ENCODE measurements around the gene RGS3.

- TF ChIP-seq ZSCAN30 (tag by site-specific recombination; IDR thresholded peaks at IDR 0.05) (no peak), KLF16 (tag by site-specific recombination; IDR thresholded peaks at IDR 0.05) (no peak), CTCF (tag by site-specific recombination; IDR thresholded peaks at IDR 0.05) (no peak), EGR2 (tag by site-specific recombination; IDR thresholded peaks at IDR 0.05; ENCODE audit: low read depth) (no peak), ZSCAN4 (tag by site-specific recombination; IDR thresholded peaks at IDR 0.05) (no peak), ZBTB44 (tag by site-specific recombination; IDR thresholded peaks at IDR 0.05) (no peak), ZNF140 (tag by site-specific recombination; IDR thresholded peaks at IDR 0.05) (no peak), ZIC2 (tag by site-specific recombination; IDR thresholded peaks at IDR 0.05) (no peak)
- TF ChIP-seq, protein P1, sequence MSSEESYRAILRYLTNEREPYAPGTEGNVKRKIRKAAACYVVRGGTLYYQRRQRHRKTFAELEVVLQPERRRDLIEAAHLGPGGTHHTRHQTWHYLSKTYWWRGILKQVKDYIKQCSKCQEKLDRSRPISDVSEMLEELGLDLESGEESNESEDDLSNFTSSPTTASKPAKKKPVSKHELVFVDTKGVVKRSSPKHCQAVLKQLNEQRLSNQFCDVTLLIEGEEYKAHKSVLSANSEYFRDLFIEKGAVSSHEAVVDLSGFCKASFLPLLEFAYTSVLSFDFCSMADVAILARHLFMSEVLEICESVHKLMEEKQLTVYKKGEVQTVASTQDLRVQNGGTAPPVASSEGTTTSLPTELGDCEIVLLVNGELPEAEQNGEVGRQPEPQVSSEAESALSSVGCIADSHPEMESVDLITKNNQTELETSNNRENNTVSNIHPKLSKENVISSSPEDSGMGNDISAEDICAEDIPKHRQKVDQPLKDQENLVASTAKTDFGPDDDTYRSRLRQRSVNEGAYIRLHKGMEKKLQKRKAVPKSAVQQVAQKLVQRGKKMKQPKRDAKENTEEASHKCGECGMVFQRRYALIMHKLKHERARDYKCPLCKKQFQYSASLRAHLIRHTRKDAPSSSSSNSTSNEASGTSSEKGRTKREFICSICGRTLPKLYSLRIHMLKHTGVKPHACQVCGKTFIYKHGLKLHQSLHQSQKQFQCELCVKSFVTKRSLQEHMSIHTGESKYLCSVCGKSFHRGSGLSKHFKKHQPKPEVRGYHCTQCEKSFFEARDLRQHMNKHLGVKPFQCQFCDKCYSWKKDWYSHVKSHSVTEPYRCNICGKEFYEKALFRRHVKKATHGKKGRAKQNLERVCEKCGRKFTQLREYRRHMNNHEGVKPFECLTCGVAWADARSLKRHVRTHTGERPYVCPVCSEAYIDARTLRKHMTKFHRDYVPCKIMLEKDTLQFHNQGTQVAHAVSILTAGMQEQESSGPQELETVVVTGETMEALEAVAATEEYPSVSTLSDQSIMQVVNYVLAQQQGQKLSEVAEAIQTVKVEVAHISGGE (tag by site-specific recombination; conservative IDR thresholded peaks at IDR 0.05; ENCODE audit: low read depth): no peak
Observed at GRCh38 chr9:113482991-113483675, 19.6 kb downstream of the RGS3 start.

All from HEK293 (cell line).